ENCODE measurements around the gene NWD2.

Gene NWD2

DNA sequence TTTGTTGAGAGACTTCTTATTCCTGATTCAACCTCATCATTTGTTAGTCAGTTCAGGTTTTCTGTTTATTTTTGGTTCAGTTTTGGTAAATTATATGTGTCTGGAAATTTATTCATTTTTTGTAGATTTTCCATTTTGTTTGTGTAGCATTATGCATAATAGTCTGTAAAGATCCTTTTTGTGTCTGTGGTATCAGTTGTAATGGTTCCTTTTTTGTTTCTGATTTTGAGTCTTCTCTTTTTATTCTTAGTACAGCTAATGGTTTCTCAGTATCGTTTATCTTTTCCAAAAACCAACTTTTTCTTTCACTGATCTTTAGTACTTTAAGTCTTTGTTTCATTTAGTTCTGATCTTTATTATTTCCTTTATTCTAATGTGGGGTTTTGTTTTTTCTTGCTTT, 61.4 kb downstream of the NWD2 start:
- no peak for DNase-seq

GRCh38 chr4:37317104-37317643, 72.6 kb downstream of the NWD2 start:
- DNase-seq = no peak

- no peak for DNase-seq
Measured at GRCh38 chr4:37320513-37321235, 76.1 kb downstream of the NWD2 start.

DNA sequence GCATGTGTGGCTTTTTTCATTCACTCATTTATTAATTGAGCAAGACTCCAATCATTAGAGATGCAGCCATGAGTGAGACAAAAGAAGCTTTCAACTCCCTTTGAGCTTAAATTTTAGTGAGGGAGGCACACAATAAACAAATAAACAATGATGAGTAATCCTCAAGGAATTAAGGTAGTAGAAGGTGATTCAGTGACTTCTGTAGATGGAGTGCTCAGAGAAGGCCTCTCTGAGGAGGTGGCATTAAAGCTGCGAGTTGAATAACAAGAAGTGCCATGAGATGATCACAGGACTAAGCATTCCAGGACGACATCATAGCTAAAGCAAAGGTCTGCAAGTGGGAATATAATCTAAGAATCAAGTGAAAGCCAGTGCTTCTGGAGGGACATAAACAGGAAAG, 77.6 kb downstream of the NWD2 start:
- DNase-seq = peak; percentile 47

DNA sequence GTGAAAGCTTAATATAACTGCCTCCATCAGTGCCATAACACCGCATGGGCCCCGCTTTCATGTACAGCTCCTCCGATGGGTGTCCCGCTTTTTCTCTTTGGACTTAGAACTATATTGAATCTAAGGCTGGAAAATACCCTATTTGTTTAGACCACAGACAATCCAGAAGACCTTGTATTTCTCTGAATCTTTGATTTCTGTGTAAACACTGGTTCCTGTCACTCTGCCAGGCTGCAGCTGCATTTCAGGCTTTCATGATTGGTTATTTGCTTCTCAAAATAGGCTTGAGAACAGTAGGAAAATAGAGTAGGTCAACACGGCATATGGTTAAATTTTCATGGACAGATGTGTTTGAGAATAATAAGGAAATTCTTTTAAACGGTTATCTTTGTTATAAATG, 80.0 kb downstream of the NWD2 start:
- DNase-seq = no peak

DNA sequence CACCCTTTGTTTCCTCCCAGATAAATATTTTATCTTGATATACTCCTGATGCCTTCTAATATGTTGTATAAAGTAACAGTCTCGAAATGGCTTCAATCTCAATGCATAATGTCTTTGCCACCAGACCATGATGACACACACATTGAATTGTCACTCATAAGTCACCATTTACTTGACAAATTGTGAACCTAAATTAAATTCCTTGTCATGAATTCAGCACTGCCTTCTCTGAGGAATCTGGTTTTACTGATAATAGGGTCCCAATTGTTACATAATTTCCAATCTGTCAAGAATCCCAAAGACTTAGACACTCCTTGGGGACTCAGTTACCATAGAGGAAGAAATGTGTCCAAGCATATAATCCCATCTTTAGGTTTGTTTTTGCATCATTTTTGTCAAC, 82.3 kb downstream of the NWD2 start:
- no peak for DNase-seq

DNA sequence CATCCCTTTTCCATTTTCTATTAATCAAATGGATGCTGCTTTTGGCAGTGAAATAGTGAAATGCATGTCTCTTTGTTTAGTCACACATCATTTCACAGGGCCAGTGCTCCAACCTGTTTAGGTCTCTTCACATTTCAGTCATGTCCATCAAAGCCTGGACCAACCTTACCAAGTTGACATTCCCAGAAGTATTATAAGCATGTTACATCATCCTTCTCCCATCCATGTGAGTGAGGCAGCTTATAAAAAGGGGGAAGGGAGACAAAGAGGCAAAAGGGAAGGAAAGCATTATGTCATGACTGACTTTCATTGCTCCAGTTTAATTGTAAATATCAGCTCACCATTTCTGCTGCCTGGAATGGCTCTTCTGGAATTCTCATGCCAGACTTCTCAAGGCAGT, 94.4 kb downstream of the NWD2 start:
- DNase-seq = no peak

DNA sequence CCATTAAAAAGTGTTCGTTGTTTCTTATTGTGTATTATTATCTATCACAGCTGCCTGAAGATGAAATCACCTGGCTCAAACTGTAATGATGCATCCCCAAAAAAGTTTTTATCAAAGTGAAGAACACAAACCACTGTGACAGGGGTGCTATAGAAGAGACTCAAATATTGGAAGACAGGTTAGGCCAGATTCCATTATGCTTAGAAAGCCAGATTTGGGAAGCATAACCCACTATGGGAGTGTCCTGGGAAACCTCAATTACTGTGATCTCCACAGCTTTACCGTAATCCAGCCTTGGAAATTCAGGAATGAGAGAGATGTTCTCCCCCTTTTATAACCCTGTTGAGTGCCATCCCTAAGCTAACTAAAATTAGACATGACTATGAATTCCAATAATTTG, 114.2 kb downstream of the NWD2 start:
- no peak for DNase-seq

DNA sequence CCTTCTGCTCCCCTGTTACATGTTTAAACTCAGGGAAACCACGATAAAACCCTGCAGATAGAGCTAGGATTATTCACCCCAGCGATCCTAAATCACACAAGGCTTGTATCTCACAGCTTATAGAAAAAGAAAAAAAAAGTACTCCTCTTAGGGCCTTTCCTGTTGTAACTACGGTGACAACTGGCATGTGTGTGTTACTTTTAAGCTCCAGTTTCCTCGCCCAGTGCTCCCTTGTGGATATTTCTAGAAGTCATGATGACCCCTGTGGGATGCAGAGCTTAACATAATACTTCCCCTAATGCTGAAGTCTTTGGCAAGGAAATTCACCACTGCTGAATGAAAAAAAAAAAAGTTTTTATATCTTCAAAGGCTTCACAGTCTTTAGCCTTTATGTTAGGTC, 114.7 kb downstream of the NWD2 start:
- DNase-seq = no peak

GRCh38 chr4:37365888-37366287, 121.3 kb downstream of the NWD2 start:
- no peak for DNase-seq

DNA sequence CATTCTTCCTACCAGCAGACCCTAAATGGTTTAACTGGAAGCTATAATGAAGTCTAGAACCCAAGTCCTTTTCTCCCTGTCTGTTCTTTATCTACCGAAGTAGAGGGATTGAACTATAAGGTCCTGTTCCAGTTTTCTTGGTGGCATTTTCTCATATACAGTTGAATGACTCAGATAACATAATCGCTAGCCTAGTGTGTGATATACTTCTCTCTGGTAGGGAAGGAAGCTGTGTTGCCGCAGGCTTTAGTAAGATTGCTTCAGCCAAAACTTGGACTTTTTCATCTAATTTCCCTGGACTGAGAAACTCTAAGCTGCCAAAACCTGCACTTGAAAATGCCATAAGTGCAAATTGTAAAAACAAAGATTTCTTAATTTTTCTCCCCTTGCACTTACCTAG, 123.4 kb downstream of the NWD2 start:
- no peak for DNase-seq

DNA sequence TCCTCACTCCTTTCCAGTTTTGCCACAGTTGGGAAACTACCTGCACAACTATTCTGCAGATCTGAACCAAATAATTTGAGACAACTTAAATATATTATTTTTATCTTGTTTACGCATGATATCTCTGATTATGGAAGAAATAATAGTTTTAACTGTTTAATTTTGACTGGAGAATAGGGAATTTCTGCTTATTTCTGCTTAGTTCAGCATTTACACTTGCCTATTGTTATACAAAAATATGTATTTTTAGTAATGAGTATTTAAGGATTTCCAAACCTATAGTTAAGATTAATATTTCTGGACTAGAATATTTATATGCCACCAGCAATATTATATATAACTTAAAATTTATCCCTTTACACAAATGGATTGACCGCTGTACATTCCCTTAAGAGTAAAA, 125.5 kb downstream of the NWD2 start:
- no peak for DNase-seq

GRCh38 chr4:37381040-37381668, 136.6 kb downstream of the NWD2 start:
- no peak for DNase-seq

DNA sequence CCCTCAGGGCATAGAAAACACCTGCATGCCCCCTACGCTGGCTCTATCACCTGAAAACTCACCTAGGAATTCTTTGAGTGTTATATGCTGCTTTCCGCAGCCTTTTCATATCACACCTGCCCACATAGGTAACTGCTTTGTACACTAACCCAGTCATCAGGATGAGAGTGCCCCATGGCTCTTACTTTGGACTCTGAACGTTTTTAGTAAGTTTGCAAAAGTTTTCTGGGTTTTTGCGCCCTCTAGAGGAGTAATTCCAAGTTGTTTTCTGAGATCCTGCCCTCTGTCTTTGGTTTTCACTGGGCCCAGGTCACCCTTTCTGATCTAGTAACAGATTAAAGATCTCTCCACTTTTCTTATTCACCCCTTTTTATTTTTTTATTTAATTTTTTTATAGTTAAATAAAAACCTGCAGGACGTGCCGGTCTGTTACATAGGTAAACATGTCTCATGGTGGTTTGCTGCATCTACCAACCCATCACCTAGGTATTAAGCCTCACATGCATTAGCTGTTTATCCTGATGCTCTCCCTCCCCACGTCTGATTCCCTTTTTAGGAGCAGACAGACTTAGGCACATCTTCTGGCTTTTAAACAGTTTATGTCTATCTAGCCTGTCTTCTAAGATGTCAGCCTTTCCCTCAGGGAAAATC, 139.2 kb downstream of the NWD2 start:
- peak; percentile 84 for DNase-seq

- DNase-seq = no peak
Measured at GRCh38 chr4:37385424-37385823, 140.9 kb downstream of the NWD2 start.

GRCh38 chr4:37388681-37389365, 144.3 kb downstream of the NWD2 start:
- DNase-seq = no peak

DNA sequence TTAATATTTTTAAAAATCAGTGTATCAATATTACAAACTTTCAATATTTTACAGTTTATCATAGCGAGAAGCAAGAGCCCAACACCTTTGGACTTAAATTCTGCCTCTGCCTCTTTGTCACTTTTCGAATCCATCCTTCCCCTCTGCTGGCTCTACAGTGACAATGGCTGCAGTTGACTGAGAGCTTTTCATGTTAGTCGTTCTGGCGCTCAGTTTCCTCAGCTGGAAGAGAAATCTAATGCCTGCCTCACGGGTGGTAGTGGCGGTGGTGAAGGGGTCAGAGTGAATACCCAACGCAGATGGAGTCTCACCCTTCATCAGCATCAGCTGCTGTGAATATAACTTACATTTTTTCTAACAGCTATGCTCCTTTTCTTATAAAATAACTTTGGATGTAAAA, 144.8 kb downstream of the NWD2 start:
- DNase-seq = peak; percentile 10

- peak; percentile 86 for DNase-seq
Measured at GRCh38 chr4:37389967-37390580, 145.5 kb downstream of the NWD2 start.

GRCh38 chr4:37392521-37393255, 148.1 kb downstream of the NWD2 start:
- DNase-seq = peak; percentile 17

GRCh38 chr4:37393321-37393720, 148.8 kb downstream of the NWD2 start:
- DNase-seq = no peak

- no peak for DNase-seq
Measured at GRCh38 chr4:37393889-37394288, 149.3 kb downstream of the NWD2 start.

GRCh38 chr4:37397505-37397904, 153.0 kb downstream of the NWD2 start:
- no peak for DNase-seq
